EH (cell line): ENCODE measurements around the gene NR4A3.
"Not testable (repeated sequence)": the region's sequence is repeated elsewhere in the genome, so short reads cannot be mapped to it uniquely, and the experiment has no call there.

ENCODE experiments used
- DNase-seq: peaks from one replicate; pipeline ENCODE4 v3.0.0-alpha.2; 2015; ENCODE audit warnings: low read depth

The NR4A3 gene

GRCh38 chr9:99821396-99822108 is at the start of gene NR4A3:
Gene NR4A3, plus strand, starts transcription at chr9:99821885. Its CDS starts 6,158 bp downstream, at chr9:99828043.
- peak; percentile 98 for DNase-seq

- DNase-seq = no peak
Measured at GRCh38 chr9:99773468-99774138, 48.1 kb upstream of the NR4A3 start.

- peak; percentile 86 for DNase-seq
Measured at GRCh38 chr9:99778308-99778707, 43.4 kb upstream of the NR4A3 start.

GRCh38 chr9:99778836-99779235 is 42.8 kb upstream of the NR4A3 start:
- DNase-seq = no peak

- DNase-seq = no peak
Measured at GRCh38 chr9:99779277-99779676, 42.4 kb upstream of the NR4A3 start.

GRCh38 chr9:99782349-99782748 is 39.3 kb upstream of the NR4A3 start:
- DNase-seq = not testable (repeated sequence)

- no peak for DNase-seq
Measured at GRCh38 chr9:99782962-99783718, 38.5 kb upstream of the NR4A3 start.

- DNase-seq = no peak
Measured at GRCh38 chr9:99783799-99784198, 37.9 kb upstream of the NR4A3 start.

- DNase-seq = no peak
Measured at GRCh38 chr9:99785010-99785590, 36.6 kb upstream of the NR4A3 start.

GRCh38 chr9:99787556-99787955 is 34.1 kb upstream of the NR4A3 start:
- no peak for DNase-seq

- no peak for DNase-seq
Measured at GRCh38 chr9:99793528-99793927, 28.2 kb upstream of the NR4A3 start.

GRCh38 chr9:99796231-99796630 is 25.5 kb upstream of the NR4A3 start:
- DNase-seq = no peak

- no peak for DNase-seq
Measured at GRCh38 chr9:99801775-99802174, 19.9 kb upstream of the NR4A3 start.

GRCh38 chr9:99803694-99804093 is 18.0 kb upstream of the NR4A3 start:
- peak; percentile 13 for DNase-seq

GRCh38 chr9:99807276-99807852 is 14.3 kb upstream of the NR4A3 start:
- DNase-seq = peak; percentile 69

- DNase-seq = peak; percentile 15
Measured at GRCh38 chr9:99807956-99808355, 13.7 kb upstream of the NR4A3 start.

- DNase-seq = no peak
Measured at GRCh38 chr9:99808454-99808853, 13.2 kb upstream of the NR4A3 start.

- no peak for DNase-seq
Measured at GRCh38 chr9:99809586-99810319, 11.9 kb upstream of the NR4A3 start.

GRCh38 chr9:99811172-99811571 is 10.5 kb upstream of the NR4A3 start:
- DNase-seq = no peak

GRCh38 chr9:99811598-99812383 is 9.9 kb upstream of the NR4A3 start:
- no peak for DNase-seq

- DNase-seq = no peak
Measured at GRCh38 chr9:99813739-99814138, 7.9 kb upstream of the NR4A3 start.
